Thyroid gland (tissue), 4 donors: ENCODE measurements around the gene NLRC5. TPM values are rescaled to one million over a fixed set of nuclear protein-coding genes. Genes with fewer than 3 reads are reported as not detected.

ENCODE experiments used
- DNase-seq, 2 donors: peaks; one replicate each; pipeline ENCODE4 v3.0.0-alpha.2; 2019
- H3K27ac ChIP-seq, 3 donors: fragments of 200-600 bp; sonication (generic); 1 replicate in 2 of 3; 2 replicates in 1 of 3; pipeline ENCODE4 v1.5.1; 2016 to 2019; ENCODE audit warnings: mild to moderate bottlenecking in 1 of 3, moderate library complexity in 1 of 3
- H3K27me3 ChIP-seq: fragments of 200-600 bp; sonication (generic); one replicate; pipeline ENCODE4 v1.5.1; 2019
- H3K36me3 ChIP-seq, 2 donors: fragments of 200-600 bp; sonication (generic); one replicate each; pipeline ENCODE4 v1.5.1; 2016 to 2019
- H3K4me1 ChIP-seq, 2 donors: fragments of 200-600 bp; sonication (generic); one replicate each; pipeline ENCODE4 v1.5.1; 2017 to 2019
- H3K4me3 ChIP-seq, 3 donors: fragments of 200-600 bp; sonication (generic); replicated peaks in 1 of 3; 1 replicate in 2 of 3; 2 replicates in 1 of 3; pipeline ENCODE4 v1.5.1; 2016; ENCODE audit warnings: mild to moderate bottlenecking in 1 of 3
- H3K9me3 ChIP-seq: fragments of 200-600 bp; sonication (generic); one replicate; pipeline ENCODE4 v1.5.1; 2017
- POLR2A ChIP-seq, 2 donors: fragments of 450-650 bp; IDR thresholded peaks; one replicate each; pipeline ENCODE4 v1.6.1; 2017; ENCODE audit warnings: antibody characterized with exemption in 2 of 2, mild to moderate bottlenecking in 2 of 2, moderate library complexity in 1 of 2
- WGBS, 2 donors: methylation state at CpG; one replicate each; pipeline ENCODE4 v1.1.5; 2017; 5-methylcytosine and 5-hydroxymethylcytosine counted together
- intact Hi-C: fragments of 100-400 bp; cut with DNase I; formaldehyde crosslinking; loops from one replicate; pipeline ENCODE4 v1.15.1; 2023
- total RNA-seq, 4 donors: library from RNA; depleted of rRNA; stranded (reverse); fragments of >200 nt; gene quantifications; one replicate each; pipeline ENCODE4 v1.2.3, GENCODE V29; 2016
- TF ChIP-seq, protein P1 (sequence below), 6 experiments: fragments of 200-600 bp in 3 of 6; fragments of 450-650 bp in 3 of 6; sonication (generic) in 3 of 6; IDR thresholded peaks; one replicate each; pipeline ENCODE4 v1.5.1; 2016 to 2019; ENCODE audit warnings: antibody characterized with exemption in 6 of 6, mild to moderate bottlenecking in 2 of 6, inconsistent platforms in 1 of 6, moderate library complexity in 1 of 6

The NLRC5 gene
- total RNA-seq, 4 donors from 2014 or later: 14.1 to 33.5 (median 20.5) TPM

DNA sequence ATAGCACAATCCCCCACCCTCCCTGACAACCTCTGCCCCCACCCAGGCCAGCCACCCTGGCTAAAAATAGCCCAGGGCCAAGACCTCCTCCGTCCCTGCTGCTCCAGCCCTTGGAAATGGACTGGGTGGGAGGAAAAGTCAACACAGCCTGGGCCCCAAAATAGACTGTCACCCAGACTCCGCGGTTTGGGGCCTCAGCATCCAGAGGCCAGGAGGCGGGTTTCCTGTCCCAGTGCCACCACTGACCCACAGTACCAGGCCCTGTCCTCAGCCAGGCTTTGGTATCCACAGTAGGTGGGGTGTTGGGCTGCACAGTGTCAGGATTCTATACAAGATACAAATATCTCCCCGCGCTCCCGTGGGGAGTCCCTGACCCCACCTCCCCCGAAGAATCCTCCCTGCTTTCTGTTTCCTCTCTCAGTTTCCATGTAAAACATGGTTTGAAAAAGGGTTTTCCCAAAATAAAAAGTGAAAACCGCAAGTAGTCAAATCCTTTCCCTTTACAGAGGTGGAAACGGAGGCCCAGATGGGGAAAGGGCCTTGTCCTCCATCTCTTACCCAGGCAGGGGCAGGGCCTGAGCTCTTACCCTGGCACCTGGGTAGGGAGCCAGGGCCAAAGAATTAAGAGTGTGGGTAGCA is 123.2 kb downstream of the NLRC5 start:
- H3K27me3 ChIP-seq: no peaks in the 10 kb centered on the region
- no peak for TF ChIP-seq POLR2A (IDR thresholded peaks at IDR 0.05)
- TF ChIP-seq, protein P1, sequence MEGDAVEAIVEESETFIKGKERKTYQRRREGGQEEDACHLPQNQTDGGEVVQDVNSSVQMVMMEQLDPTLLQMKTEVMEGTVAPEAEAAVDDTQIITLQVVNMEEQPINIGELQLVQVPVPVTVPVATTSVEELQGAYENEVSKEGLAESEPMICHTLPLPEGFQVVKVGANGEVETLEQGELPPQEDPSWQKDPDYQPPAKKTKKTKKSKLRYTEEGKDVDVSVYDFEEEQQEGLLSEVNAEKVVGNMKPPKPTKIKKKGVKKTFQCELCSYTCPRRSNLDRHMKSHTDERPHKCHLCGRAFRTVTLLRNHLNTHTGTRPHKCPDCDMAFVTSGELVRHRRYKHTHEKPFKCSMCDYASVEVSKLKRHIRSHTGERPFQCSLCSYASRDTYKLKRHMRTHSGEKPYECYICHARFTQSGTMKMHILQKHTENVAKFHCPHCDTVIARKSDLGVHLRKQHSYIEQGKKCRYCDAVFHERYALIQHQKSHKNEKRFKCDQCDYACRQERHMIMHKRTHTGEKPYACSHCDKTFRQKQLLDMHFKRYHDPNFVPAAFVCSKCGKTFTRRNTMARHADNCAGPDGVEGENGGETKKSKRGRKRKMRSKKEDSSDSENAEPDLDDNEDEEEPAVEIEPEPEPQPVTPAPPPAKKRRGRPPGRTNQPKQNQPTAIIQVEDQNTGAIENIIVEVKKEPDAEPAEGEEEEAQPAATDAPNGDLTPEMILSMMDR (IDR thresholded peaks at IDR 0.05): no peak
- no peak overlapping the region for H3K4me3 ChIP-seq
- H3K36me3 ChIP-seq: peaks cover 0 to 4% of the 10 kb centered on the region in 2 donors
- WGBS, 2 donors: 62 to 80% methylated on average over 10 of the region's 10 CpGs
- peaks cover 16 to 20% of the 10 kb centered on the region in 2 donors for H3K4me1 ChIP-seq
- no peak for DNase-seq
- intact Hi-C loops: no loop called here
- peak overlapping the region in 2 of 3 donors; percentile 11 to 23 for H3K27ac ChIP-seq
- no peaks in the 10 kb centered on the region for H3K9me3 ChIP-seq

DNA sequence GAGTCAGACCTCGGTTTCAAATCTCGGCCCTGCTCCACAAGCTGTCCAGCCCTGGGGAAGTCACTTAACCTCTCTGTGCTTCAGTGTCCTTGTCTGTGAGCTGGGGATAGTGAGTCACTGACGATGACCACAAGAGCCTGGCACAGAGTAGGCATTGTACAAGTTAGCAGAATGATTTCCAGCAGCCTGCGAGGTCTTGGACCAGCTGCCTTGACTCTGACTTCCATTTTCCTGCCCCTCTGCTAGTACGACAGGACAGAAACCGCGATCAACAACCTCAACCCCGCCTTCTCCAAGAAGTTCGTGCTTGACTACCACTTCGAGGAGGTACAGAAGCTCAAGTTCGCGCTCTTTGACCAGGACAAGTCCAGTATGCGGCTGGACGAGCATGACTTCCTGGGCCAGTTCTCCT is 123.7 kb downstream of the NLRC5 start:
- peak overlapping the region; percentile 11 to 23 (median 22) for H3K27ac ChIP-seq
- intact Hi-C loops: no loop called here

DNA sequence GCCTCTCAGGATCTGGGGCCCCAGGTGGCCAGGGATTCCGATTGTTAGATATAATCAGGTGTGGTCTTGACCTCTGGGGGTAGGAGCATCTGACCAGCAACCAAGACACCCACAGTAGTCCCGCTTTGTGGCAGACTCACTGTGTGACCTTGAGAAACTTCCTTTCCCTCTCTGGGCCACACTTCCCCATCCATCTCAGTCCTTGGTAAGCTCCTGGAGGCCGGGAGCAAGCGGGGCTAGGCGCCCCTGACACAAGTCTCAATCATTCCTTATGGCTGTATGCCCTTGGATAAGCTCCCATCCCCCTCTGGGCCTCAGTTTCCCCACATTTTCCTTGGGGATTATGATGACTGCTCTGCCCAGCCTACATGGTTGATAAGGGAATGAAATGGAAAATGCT is 124.3 kb downstream of the NLRC5 start:
- no peak for DNase-seq
- H3K4me1 ChIP-seq: peaks cover 16 to 20% of the 10 kb centered on the region in 2 donors
- no peaks in the 10 kb centered on the region for H3K9me3 ChIP-seq
- peak overlapping the region in 1 of 3 donors; percentile 22 for H3K27ac ChIP-seq
- intact Hi-C loops: no loop called here
- no peak for TF ChIP-seq POLR2A (IDR thresholded peaks at IDR 0.05)
- TF ChIP-seq, protein P1 (IDR thresholded peaks at IDR 0.05): no peak
- peaks cover 0 to 5% of the 10 kb centered on the region in 2 donors for H3K36me3 ChIP-seq
- H3K27me3 ChIP-seq: no peaks in the 10 kb centered on the region
- 91 to 95% methylated on average over 5 of the region's 5 CpGs for WGBS, 2 donors
- H3K4me3 ChIP-seq: no peak overlapping the region

More for the DNA sequence above, 123.7 kb downstream of the NLRC5 start:
- TF ChIP-seq, protein P1 (IDR thresholded peaks at IDR 0.05): no peak
- peak in 1 of 2 donors; percentile 28 for TF ChIP-seq POLR2A (IDR thresholded peaks at IDR 0.05)
- DNase-seq: peak; percentile 82 to 83
- Histone ChIP-seq H3K27me3 (no peaks in the 10 kb centered on the region), H3K4me1 (peaks cover 16 to 20% of the 10 kb centered on the region in 2 donors), H3K9me3 (no peaks in the 10 kb centered on the region), H3K36me3 (peaks cover 0 to 5% of the 10 kb centered on the region in 2 donors), H3K4me3 (no peak overlapping the region)
- WGBS, 2 donors: 35 to 50% methylated on average over 14 of the region's 14 CpGs

DNA sequence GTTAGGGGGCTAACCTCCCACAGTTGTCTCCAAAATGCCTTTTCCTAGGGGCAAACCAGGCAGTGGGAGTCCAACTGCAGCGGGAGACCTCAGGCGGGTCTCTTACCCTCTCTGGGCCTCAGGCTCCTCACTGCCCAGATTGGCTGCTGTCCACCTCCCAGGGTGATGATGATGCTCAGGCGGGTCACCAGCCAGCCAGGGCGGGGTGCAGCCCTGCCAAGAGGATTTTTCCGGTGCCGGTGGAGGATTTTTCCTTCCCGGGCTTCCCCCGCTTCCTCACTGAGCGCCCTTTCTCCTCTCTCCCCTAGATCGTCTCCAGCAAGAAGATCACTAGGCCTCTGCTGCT is 125.8 kb downstream of the NLRC5 start:
- Histone ChIP-seq H3K4me1 (peaks cover 16 to 20% of the 10 kb centered on the region in 2 donors), H3K4me3 (no peak overlapping the region), H3K36me3 (peaks cover 0 to 12% of the 10 kb centered on the region in 2 donors), H3K9me3 (no peaks in the 10 kb centered on the region), H3K27me3 (no peaks in the 10 kb centered on the region), H3K27ac (no peak overlapping the region)
- intact Hi-C loops: no loop called here
- no peak for DNase-seq
- TF ChIP-seq, protein P1 (IDR thresholded peaks at IDR 0.05): no peak
- no peak for TF ChIP-seq POLR2A (IDR thresholded peaks at IDR 0.05)
- WGBS, 2 donors: 53 to 63% methylated on average over 9 of the region's 10 CpGs

DNA sequence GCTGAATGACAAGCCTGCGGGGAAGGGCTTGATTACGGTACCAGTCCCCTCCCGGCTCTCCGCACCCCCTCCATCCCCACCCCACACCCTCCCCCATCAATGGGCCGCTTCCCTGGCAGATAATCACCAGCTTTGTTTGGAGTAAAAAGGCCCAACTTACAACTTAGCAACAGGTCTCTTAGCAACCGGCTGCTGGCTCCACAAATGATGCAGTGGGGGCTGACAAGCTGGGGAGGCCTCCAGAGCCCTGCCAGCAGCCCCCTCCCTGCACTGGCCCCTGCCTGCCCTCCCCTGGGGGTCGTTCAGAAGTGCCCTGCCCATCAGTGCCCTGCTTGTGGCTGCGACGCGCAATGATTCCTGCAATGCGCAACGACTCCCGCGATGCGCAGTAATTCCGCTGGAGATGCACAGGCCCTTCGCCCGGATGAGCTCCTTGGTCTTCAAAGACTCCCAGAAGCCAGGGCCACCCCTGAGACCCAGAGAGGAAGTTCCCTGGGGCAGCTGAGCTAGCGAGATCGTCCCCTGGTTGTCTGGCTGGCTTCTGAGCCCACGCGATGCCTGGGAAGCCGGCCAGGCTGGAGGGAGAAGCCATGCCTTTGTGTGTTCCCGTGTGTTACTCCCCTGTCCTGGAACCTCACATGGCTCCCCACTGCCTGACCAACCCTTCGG is 126.3 kb downstream of the NLRC5 start:
- Histone ChIP-seq H3K4me1 (peaks cover 16 to 20% of the 10 kb centered on the region in 2 donors), H3K4me3 (no peak overlapping the region), H3K27me3 (no peaks in the 10 kb centered on the region), H3K9me3 (no peaks in the 10 kb centered on the region), H3K36me3 (peaks cover 0 to 12% of the 10 kb centered on the region in 2 donors), H3K27ac (peak overlapping the region in 1 of 3 donors; percentile 12)
- DNase-seq: peak; percentile 62 to 78
- no peak for TF ChIP-seq POLR2A (IDR thresholded peaks at IDR 0.05)
- TF ChIP-seq, protein P1 (IDR thresholded peaks at IDR 0.05): no peak
- 40 to 69% methylated on average over 25 of the region's 25 CpGs for WGBS, 2 donors
- intact Hi-C loops: no loop called here
